Superior temporal gyrus (tissue), 1 donor: ENCODE data around the gene MAGI2.
A peak's percentile ranks its signal among the peaks of the same experiment; 100 is the strongest.

ENCODE experiments used
- DNase-seq: peaks from one replicate; pipeline ENCODE4 v3.0.0-alpha.2; 2016; ENCODE audit errors: extremely low spot score

The MAGI2 gene

DNA sequence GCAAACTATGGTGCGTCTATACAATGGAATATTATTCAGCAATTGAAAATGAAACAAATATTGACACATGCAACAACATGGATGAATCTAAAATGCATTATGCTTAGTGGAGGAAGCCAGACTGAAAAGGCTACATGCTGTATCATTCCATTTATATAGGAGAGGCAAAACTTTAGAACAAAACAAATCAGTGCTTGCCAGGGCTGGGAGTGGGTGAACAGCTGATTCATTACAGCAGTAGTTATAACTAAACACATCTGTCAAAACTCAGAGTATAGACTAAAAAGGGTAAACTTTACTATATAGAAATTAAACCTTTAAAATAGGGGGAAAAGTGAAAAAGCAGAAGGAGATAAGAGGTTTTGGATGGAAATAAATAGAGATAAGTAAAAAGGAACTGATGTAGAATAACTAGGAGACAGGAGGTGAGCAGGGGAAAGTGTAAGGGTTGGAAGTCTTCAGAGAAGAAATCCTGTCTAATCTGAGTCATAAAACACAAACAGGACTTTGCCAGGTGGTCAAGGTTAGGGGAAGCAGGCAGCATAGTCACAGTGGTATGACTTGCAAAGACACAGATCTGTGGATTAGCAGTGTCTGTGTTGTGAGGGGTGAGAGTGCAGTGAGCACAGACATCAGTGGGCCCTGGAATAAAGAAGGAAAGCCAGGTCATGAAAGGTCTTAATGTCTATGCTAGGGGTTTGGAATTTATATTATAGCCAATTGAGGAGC is 1305.1 kb downstream of the MAGI2 start:
- no peak for DNase-seq

- no peak for DNase-seq
Observed at GRCh38 chr7:78146546-78146945, 1306.9 kb downstream of the MAGI2 start.

GRCh38 chr7:78143661-78144060 is 1309.8 kb downstream of the MAGI2 start:
- no peak for DNase-seq

GRCh38 chr7:78141522-78142281 is 1311.8 kb downstream of the MAGI2 start:
- DNase-seq = peak; percentile 73

DNA sequence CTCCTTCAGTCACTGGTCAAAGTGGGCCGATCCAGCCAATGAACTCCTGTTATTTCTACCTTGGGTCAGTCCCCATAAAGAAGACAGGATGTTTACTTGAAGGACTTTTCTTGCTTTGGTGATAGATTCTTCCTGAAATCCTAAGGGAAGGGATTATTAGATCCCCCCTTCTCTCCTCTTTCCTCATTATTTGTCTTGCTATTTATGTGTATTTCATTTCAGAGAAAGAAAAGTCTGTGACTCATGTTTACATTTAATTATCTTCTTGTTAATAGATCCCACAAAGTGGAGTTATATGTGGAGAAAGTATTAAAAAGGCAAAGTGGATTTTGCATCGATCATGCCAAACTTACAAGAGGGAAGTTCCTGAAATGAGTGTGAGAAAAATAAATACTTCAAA is 1313.4 kb downstream of the MAGI2 start:
- DNase-seq = no peak

DNA sequence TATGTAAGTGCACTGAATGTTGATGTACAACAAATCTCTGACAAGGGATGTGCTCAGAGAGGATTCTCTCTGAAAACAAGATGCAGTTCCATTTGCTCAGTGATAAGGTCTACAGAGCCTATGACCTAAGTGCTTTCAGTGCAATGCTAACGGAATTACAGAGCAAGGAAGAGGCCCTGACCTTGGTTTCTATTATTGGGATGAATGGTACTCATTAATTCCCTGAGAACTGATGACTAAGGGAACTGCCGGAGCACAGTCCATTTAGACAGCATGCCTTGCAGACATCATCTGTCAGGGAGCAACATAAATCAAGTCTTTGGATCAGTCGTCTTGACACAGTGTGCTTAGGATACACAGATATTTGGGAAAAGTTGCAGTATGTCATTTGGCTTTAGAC is 1314.1 kb downstream of the MAGI2 start:
- DNase-seq = peak; percentile 63

GRCh38 chr7:78134774-78135173 is 1318.7 kb downstream of the MAGI2 start:
- DNase-seq = no peak

GRCh38 chr7:78134256-78134655 is 1319.2 kb downstream of the MAGI2 start:
- DNase-seq = peak; percentile 71

DNA sequence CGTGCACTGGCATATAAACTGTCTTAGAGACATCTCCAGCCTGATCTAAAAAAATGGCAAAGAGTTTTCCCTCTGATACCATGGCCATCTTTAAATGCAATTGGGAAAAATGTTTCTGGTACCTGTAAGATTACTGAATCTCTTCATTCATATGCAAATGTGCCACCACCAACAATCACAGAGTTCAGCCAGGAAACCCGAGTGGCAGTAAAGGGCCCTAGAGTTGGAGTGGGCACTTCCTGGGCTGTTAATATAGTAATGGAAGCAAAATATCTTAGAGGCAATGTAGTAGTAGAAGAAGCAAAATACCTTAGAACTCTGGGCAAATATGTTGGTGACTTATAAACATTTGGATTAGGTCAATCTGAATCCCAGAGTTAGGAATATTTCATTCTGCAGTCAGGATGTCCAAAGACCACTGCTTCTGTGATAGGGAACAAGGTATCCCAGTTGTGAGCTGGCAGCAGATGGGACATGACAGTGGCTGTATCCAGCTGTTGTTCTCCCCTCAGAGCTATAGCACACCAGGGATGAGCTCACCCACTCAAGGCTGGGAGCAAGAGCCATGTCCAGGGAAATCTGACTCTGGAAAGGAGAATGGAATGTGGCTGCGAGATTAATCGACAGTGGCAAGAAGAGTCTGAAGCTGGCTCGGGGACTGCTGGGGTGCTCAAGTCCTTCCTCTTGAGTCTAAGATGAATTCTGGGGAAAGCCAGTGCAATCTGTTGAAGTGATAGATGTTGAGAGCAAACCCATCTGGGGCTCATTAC is 1322.8 kb downstream of the MAGI2 start:
- no peak for DNase-seq

- no peak for DNase-seq
Observed at GRCh38 chr7:78129865-78130264, 1323.6 kb downstream of the MAGI2 start.

GRCh38 chr7:78127009-78127408 is 1326.5 kb downstream of the MAGI2 start:
- DNase-seq = no peak

GRCh38 chr7:78125884-78126283 is 1327.6 kb downstream of the MAGI2 start:
- no peak for DNase-seq

DNA sequence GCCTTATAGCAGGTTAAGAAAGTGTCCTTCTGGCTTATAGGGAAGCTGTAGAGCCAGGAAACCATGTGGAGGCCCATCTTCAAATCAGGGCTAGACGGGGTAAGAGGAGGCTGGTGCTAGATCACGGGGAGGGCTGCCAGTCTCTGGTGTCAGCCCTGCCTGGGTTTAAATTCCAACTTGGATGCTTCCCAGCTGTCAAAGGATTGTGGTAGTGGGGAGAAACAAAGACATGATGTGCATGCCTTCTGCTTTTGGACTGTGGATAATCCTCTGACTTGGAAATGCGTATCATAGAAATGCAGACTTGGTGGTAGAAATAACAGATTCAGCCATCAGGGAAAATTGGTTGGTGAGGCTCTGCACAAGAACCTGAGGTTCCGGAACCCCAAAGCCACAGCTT is 1329.3 kb downstream of the MAGI2 start:
- DNase-seq = no peak

DNA sequence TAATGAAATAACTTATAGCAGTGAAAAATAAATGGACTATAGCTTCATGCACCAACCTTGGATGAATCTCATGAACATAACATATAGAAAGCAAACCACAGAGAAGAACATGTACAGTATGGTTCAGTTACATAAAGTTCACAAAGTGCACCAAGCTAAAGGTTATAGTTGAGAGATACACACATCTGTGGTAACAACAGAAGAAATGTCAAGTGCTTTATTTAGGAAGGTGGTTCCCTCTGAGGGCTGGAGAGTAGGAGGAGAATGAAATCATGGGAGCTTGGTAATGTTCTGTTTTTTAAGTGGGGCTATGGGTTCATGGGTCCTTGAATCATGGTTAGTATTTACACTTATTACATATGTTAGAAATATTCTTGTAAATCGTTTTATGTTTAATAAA is 1331.6 kb downstream of the MAGI2 start:
- DNase-seq = no peak

DNA sequence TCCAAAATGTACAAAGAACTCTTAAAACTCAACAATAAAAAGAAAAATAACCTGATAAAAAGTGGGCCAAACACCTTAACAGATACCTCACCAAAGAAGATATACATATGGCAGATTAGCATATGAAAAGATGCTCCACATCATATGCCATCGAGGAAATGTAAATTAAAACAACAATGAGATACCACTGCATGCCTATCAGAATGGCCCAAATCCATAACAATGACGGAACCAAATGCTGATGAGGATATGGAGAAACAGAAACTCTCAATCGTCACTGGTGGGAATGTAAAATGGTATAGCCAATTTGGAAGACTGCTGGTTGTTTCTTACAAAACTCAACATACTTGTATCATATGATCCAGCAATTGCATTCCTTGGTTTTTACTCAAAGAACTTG is 1335.0 kb downstream of the MAGI2 start:
- DNase-seq = no peak

DNA sequence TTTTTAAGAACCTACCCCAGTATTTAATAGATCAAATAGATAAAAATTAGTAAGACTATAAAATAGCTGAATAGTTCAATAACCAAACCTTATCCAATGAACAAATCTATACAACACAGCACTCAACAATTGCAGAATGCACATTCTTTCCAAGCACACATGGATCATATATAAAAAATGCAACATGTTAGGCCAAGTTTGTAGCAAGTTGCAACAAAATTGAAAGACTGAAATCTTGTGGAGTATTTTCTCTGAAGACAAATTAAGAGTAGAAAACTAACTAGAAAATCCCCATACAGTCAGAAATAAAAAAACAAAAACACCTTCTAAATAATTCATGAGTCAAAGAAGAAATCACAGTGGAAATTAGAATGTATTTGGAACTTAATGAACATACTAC is 1337.6 kb downstream of the MAGI2 start:
- no peak for DNase-seq

GRCh38 chr7:78114993-78115392 is 1338.5 kb downstream of the MAGI2 start:
- DNase-seq = no peak

- no peak for DNase-seq
Observed at GRCh38 chr7:78112488-78112887, 1341.0 kb downstream of the MAGI2 start.

- no peak for DNase-seq
Observed at GRCh38 chr7:78111386-78111785, 1342.1 kb downstream of the MAGI2 start.

- DNase-seq = no peak
Observed at GRCh38 chr7:78103475-78103874, 1350.0 kb downstream of the MAGI2 start.

DNA sequence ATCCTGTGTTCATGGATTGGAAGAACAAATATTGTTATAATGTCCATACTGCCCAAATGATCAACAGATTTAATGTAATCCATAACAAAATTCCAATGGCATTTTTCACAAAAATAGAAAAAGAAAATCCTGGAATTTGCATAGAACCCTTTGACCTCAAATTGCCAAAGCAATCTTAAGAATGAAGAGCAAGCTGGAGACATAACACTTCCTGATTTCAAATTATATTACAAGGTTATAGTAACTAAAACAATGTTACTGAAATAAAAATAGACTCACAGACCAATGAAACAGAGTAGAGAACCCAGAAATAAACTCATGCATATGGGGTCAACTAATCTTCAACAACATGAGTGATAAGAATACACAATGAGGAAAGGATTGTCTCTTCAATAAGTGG is 1352.4 kb downstream of the MAGI2 start:
- no peak for DNase-seq

DNA sequence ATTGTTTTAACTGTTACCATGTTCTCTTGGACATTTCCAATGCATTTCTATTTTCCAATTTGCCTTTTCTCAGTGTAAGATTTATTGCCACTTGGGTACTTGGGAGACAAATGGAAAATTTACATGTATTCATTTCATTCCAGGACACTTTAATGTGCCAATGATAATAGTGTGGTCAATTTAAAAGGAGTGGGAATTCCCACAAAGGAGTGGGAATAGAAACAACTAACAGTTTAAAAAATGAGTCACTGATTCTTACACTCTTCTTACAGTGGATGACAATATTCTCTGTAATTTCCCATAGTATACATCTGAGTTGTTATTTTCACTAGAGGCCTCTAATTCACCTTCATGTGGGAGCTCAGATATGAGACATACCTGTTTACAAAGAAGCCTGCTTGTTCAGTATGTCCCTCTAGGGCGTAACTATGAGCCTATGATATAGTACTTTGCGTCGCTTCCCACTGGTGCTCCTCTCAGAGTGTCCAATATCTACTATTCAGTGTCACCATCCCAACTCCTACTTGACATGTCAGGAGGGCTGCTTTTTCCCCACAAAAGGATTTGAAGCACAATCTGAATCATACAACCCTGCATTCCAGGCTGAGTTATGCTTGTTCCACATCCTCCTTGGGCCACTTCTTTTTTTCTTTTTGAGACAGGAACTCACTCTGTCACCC is 1353.6 kb downstream of the MAGI2 start:
- DNase-seq = no peak
